Head of caudate nucleus (tissue), 42 donors: ENCODE measurements around the gene STH.

Experiments
- DNase-seq, 42 donors: peaks; one replicate each; pipeline versions ENCODE4 v3.0.0 to v3.0.0-alpha.2; 2020 to 2021; ENCODE audit warnings: mixed read lengths in 7 of 42
- intact Hi-C: fragments of 100-400 bp; cut with DNase I; formaldehyde crosslinking; loops from one replicate; pipeline ENCODE4 v1.15.0; 2022

STH gene

DNA sequence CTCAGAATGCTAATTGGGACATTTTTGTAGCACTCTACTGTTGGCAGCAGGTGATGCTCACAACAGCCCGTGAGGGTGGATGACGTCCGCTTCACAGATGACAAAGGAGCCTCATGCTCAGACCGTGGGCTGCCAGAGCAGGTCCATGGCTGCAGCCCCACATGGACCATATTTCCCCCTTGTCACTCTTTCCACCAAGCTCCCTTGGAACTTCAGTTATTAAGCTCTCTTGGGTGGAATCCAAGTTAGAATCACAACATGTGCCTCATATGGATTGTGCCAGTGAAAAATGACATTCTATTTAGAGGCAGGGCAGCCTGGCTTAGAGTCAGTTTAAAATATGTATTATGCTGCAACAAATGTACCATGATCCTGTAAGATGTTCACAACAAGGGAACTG lies 33.2 kb upstream of the STH start:
- intact Hi-C loops = no loop called here
- no peak for DNase-seq

DNA sequence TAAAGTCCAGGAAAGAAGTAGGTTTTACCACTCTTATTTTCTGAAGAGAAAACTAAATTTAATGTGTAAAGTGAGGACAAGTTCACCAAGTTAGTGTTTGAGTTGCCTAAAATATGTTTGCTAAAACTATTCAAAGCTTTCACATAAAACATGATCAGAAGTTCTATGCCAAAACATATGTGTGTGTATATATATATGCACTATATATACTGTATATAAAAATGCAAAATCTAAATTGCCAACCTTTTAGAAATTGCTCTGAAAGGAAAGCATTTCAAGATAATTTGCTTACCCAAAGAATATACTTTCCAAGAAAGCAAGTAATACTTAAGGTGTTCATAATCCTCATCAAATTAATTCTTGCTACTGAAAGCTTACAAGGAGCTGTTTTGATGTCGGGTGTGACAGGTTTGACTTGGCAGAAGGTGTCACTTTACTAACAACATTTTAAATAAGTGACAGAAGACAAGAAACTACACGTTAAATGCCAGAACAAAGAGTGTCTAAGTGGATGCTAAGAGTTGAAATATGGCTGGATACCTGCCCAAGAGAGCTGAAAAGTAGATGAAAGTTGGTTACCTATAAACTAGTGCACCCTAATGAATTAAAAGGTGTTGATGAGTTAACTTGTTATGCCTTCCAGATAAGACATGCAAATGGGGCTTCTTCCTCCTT lies 32.3 kb upstream of the STH start:
- intact Hi-C loops = no loop called here
- DNase-seq = no peak

DNA sequence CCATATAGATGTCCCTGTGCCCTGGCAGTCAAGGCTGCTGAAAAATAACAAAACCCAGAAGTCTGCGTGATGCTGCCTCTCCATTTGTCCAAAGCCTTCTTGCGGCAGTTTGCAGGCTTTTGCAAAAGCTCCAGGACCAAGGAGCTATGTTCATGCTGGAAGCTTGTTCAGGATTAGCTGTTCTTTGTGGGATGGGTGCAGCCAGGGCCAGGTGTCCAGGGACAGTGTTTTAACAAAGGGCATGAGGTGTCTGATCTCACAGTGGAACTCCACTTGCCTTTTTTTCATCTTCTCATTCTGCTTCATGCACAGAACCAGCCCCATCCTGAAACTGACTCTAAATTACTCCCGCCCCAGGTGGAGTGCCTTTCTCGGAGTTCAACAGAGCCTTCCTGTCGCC lies 31.7 kb upstream of the STH start:
- no peak for DNase-seq
- intact Hi-C loops = no loop called here

DNA sequence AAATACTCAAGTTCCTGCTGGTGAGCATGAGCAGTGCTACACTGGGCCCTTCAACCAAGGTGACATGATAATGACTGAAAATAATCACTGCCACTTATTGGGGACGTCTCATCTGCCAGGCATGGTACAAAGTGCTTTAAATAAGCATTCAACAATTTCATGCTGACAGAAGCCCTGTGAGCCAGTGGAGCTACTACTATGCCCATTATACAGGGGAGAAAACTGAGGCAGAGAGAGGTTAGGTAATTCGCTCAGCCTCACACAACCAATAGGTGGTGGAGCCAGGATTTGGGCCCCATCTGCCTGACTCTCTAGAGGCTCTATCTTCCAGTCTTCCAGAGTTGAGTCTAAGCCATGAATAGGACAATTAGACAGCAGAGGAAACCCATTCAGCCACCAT lies 30.3 kb upstream of the STH start:
- DNase-seq = no peak
- intact Hi-C loops = no loop called here

DNA sequence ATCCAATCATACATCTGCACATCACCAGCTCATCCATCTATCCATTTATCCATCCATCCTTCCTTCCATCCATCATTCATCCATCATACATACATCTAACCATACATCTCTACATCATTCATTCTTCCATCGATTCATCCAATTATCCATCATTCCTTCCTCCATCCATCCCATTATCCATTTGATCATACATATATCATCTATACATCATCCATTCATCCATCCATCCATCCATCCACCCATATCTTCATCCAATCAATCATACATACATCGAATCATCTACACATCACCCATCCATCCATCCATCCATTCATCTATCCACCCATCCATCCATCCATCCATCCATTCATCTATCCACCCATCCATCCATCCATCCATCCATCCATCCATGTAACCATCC lies 29.3 kb upstream of the STH start:
- no peak for DNase-seq
- intact Hi-C loops = no loop called here

DNA sequence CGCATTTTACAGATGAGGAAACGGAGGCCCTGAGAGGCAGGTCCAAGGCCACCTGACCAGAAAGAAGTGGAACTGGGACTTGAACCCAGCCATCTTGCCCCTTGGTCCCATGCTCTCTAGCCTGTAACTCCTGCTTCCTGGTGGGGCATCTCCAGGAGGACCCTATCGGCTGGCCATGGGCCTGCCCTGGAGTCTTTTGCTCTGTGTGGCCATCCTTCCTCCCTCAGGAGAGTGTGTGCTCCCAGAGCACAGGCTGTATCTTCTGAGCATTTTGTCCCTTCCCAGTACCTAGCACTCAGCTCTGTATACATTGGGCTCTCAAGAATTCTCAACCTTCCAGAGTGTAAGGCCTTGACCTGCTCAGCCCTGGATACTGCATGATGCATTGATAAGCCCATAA lies 28.4 kb upstream of the STH start:
- peak in 1 of 42 donors; percentile 21 for DNase-seq
- intact Hi-C loops = no loop called here

DNA sequence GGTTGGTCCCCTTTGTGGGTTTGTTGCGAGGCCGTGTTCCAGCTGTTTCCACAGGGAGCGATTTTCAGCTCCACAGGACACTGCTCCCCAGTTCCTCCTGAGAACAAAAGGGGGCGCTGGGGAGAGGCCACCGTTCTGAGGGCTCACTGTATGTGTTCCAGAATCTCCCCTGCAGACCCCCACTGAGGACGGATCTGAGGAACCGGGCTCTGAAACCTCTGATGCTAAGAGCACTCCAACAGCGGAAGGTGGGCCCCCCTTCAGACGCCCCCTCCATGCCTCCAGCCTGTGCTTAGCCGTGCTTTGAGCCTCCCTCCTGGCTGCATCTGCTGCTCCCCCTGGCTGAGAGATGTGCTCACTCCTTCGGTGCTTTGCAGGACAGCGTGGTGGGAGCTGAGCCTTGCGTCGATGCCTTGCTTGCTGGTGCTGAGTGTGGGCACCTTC lies 27.3 kb upstream of the STH start:
- intact Hi-C loops = no loop called here
- DNase-seq = no peak

DNA sequence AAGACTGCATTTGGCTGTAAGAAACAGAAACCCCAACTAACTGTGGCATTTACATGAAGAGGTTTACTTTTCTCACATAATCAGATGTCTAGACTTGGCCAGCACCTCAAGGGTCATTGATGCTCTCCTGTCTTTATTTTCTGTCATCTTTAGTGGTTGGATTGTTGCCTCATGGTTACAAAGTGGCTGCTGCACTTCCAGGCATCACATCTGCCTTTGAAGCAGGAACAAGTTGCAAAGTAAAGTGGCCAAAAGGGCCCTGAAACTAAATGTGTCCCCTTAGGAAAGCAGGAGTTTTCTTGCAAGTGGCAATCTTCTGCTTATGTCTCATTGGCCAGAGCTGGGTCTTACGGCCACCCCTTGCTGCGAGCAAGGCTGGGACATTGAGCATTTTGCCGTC lies 26.5 kb upstream of the STH start:
- DNase-seq = no peak
- intact Hi-C loops = no loop called here

DNA sequence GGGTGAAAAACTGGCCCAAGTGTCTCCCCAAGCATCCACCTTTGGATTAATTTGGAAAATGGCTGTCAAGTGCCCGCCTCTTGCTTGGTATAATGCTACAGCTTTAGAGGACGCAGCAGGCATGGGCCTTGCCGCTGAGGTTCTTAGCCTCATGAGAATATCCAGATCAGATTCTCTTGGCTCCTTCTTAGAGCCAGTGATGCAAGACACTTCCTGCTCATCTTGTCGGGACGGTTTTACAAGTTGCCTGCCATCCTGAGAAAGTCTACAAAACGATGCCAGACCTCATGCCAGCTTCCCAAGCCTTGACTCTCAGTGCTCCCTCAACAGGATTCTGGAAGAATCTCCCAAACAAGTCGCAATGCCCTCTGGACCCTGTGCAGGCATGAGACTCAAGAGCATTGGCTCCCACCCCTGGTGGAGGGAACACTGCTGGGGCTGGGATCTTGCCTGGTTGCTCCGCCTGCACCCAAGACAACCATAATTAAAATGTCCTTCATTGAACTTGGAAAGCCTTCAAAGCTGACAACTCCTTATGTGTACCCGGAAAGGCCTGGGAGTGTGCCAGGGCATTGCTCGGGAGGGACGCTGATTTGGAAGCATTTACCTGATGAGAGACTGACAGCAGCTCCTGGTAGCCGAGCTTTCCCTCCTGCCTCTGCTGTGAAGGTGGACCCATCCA lies 25.8 kb upstream of the STH start:
- peak in 4 of 42 donors; percentile 18 to 50 (median 32) for DNase-seq
- intact Hi-C loops = no loop called here

DNA sequence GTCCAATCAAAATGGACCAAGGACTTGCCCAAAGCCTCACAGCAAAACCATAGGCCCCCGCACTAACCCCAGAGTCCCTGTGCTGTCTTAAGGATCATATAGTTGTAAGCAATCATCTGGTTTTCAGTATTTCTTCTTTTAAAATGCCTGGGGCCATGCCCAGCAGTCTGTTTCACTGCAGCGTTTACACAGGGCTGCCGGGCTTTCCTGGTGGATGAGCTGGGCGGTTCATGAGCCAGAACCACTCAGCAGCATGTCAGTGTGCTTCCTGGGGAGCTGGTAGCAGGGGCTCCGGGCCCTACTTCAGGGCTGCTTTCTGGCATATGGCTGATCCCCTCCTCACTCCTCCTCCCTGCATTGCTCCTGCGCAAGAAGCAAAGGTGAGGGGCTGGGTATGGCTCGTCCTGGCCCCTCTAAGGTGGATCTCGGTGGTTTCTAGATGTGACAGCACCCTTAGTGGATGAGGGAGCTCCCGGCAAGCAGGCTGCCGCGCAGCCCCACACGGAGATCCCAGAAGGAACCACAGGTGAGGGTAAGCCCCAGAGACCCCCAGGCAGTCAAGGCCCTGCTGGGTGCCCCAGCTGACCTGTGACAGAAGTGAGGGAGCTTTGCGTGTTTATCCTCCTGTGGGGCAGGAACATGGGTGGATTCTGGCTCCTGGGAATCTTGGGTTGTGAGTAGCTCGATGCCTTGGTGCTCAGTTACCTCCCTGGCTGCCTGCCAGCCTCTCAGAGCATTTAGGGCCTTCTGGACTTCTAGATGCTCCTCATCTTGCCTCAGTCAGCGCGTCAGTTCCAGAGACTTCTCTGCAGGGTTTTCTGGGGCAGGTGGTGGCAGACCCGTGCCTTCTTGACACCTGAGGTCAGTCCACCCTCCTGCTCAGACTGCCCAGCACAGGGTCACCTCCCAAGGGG lies 24.8 kb upstream of the STH start:
- no peak for DNase-seq
- intact Hi-C loops = no loop called here

DNA sequence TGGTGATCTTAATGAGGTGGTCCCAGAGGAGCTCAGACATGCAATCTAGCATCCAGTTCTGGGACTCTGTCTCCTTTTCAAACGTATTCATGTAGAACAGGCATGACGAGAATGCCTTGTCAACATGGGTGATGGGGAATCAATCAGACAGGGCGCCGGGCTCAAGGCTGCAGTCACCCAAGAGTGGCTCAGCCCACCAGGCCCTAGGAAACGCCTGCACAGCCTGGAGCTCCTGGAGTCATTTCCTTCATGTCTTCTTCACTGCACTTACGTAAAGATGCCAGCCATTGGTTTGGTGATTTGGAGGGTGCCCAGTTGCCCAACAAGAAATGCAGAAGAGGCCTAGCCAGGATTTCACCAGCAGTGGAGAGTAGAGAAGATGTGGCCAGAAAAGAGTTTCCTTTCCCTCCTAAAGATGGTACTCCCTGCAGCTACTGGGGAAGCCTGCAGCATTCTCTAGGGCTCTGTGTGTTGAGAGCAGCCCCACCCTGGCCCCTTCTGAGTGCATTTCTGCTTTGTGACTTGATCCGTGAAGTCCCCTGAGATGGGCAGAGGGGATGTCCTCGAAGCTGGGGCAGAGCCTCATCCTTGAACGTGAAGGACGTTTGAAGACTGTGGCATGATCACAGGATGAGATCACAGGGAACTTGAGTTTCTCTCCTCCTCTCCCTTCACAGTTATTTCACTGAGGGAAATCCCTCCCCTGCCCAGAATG lies 24.0 kb upstream of the STH start:
- no peak for DNase-seq
- intact Hi-C loops = no loop called here

DNA sequence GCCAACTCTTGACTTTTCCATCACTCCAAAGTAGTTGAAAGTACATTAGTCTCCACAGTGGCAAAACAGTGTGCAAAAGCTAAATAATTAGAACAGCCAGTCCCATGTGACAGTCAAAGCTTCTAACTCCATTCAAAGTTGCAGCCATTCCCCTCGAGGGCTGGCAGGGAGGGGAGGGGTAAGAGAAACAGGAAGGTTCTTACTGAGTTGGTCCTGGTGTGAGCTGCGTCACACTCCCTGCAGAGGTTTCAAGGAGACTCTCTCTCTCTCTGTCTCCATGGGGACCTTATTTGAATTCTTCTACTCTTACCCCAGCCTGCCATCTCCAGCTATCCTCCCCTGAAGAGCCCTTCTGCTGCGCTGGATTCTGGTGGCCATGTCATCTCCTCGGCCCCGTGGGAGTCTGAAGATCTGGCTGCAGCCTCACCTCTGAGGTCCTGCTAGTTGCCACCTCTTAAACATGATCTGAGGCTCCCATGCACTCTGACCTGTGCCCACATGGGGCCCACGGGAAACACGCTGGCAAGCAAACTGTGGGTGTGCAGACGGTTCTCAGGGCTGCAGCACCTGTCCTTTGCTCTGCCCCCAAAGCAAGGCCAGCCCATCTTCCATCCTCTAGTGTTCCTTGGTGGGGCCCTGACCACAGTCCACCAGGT lies 23.3 kb upstream of the STH start:
- peak in 4 of 42 donors; percentile 25 to 48 (median 40) for DNase-seq
- intact Hi-C loops = no loop called here

DNA sequence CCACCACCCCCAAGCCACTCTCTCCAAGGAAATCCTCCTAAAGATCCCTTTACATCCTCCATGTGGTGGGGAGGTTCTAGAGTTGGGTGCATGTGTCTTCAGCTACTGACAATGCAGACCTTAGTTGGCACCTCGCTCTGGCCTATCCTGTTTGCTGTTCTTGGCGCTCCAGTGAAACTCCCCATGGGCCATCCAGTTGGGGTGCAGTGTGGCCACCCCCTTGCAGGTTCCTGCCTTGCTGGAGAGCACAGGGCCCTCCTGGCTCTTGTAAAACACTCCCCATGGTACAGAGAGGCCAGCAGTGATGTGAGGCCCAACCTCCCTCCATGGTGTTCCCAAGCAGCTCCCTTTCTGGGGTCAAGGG lies 22.7 kb upstream of the STH start:
- intact Hi-C loops = no loop called here
- DNase-seq = no peak

DNA sequence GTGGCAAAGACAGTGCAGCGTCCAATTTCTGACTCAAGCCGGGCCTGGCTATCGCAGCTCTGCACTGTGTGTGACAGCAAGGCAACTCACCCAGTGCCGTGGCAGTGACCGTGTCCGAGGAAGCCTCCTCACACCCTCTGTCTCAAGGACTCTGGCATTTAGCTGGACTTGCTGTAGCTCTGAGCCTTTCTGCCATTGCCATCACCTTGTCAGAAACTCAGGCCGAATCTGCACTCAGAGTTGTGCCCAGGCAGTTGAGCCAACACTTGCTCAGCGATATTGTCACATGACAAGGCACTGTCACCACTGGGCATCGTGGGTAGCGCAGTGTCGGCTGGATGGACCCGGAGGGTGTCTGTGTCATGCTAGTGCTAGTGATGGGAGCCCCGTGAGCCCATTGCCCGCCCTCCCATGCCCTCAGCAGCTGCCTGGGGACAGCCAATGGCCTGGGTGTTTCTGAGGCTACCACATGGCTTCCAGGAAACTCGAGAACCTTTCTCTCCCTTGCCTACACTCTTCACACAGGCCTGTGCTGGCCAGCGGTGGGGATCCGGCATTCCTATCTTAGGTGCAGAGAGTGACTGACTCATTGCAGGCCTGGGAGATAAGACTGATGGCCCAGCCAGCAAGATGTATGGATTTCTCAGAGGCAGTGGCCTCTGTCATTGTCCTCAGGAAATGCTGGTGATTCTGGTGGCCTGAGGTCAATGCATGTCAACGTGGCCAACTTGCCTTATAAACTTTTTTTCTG lies 22.1 kb upstream of the STH start:
- intact Hi-C loops = no loop called here
- DNase-seq = peak in 10 of 42 donors; percentile 19 to 80 (median 29)

DNA sequence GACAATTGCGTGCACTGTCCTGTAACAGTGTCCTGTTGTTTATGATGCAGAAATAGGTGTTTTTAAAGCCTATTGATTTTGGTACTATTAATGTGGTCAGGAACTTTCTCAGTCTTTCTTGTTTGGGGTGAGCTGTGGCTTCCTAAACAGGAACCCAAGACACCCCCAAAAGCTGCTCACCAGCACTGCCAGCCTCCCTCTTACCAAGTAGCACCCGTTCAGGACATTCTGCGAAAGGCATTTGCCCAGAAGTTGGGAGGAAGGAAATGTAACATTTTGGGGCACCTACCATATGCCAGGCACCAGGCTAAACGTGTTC lies 21.6 kb upstream of the STH start:
- intact Hi-C loops = no loop called here
- DNase-seq = no peak

DNA sequence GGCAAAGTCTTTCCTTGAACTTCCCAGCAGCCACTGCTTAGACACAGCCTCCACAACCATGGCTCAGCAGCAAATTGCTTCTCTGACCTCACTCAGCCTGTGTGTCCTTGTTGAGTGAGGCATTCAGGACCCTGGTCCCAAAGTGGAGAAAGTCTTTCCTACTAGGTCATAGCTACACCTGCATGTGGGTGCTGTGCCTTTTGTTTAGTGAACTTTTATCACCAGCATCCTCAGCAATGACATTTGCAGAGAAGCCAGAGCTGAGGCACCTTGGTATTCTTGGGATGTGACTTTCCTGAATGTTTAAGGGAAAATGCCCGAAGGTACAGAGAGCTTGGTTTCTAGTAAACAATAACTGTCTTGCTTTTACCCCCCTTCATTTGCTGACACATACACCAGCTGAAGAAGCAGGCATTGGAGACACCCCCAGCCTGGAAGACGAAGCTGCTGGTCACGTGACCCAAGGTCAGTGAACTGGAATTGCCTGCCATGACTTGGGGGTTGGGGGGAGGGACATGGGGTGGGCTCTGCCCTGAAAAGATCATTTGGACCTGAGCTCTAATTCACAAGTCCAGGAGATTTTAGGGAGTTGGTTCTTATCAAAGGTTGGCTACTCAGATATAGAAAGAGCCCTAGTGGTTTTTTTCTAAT lies 20.9 kb upstream of the STH start:
- intact Hi-C loops = no loop called here
- no peak for DNase-seq

DNA sequence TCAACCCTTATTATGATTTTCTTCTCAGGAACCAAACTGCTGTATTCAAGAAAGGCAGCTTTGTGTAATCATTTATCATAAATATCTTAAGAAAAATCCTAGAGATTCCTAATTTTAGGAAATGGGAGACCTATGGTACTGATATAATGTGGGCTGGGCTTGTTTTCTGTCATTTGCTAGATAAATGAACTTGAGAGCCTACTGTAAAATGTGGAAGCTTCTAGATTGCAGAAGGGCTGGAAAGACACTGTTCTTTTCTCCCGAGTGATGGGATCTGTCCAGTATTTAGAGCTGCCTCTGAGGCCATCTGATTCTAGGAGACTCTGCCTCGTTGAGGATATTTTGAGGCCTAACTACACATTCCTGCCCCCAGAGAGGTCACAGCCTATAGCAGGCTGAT lies 19.9 kb upstream of the STH start:
- intact Hi-C loops = no loop called here
- DNase-seq = no peak

DNA sequence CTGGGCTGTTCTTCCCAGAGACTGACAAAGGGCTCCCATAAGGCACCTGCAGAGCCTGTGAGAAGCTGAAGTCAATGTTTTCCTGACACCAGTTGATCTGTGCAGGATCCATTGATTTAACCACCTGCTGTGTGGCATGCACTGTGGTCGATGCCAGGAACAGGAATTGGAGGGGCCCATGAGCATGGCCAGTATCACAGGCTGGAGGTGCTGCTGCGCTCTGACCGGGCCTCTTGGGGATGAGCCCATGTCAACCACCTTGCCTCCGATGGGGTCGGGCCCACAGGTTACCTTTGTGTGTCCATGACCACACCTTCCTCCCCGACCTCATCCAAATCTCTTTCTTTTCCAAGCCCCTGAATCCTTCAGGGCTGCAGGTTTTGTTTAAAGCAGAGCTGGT lies 18.2 kb upstream of the STH start:
- no peak for DNase-seq
- intact Hi-C loops = no loop called here
